K562 (cell line): ENCODE data around the gene USP4. TPM values are rescaled to one million over a fixed set of nuclear protein-coding genes. Genes with fewer than 3 reads are reported as not detected.

Experiments used
- ATAC-seq: fragments of 200-7000 bp; cut with Tn5 transposase; 3 replicates; pipeline ENCODE4 v1.9.1; 2020; ENCODE audit warnings: moderate library complexity
- BruUV-seq: library from RNA; stranded (reverse); fragments of 400-500 nt; replicated peaks from 2 replicates; lab custom pipeline; 2021; lab: Mats Ljungman, UMichigan
- CTCF ChIA-PET: fragments of 300-600 bp; formaldehyde crosslinking; extraction: SDS; loops from one replicate; lab custom pipeline; 2021; ENCODE audit warnings: low intra/inter-chr PET ratio; lab: Yijun Ruan, JAX
- POLR2A ChIA-PET: fragments of 300-600, 350-650 bp; sonication (Branson Sonifier 250); formaldehyde crosslinking; extraction: SDS; loops from one replicate; lab custom pipeline; 2021; ENCODE audit warnings: antibody characterized with exemption, inconsistent platforms; lab: Yijun Ruan, JAX
- DNase-seq, 4 experiments: peaks; one replicate each; pipeline versions ENCODE4 v3.0.0 to v3.0.0-alpha.2; 2011 to 2018; ENCODE audit warnings: low spot score in 3 of 4, mixed read lengths in 3 of 4; ENCODE audit errors: extremely low read depth in 1 of 4
- FAIRE-seq: peaks from 2 replicates; lab custom pipeline; 2011; peaks lifted over from hg19 to GRCh38; lab: Jason Lieb, UNC
- H2AFZ ChIP-seq: 2 replicates; pipeline ENCODE4 v1.6.0; 2011; ENCODE audit warnings: low read depth, low read length, control low read depth, inconsistent platforms
- H3K27ac ChIP-seq: fragments of 200-600 bp; 3 replicates; pipeline ENCODE4 v1.8.0; 2011; ENCODE audit warnings: low read depth, mild to moderate bottlenecking, control low read depth, inconsistent platforms, low read length, moderate library complexity, mixed read lengths; ENCODE audit errors: extremely low read depth
- H3K27me3 ChIP-seq, 2 experiments: fragments of 300-600 bp in 1 of 2; 2 replicates in 1 of 2; 3 replicates in 1 of 2; pipeline versions ENCODE4 v1.6.0 to v1.8.0; 2011; ENCODE audit warnings: inconsistent platforms in 2 of 2, low read length in 2 of 2, mild to moderate bottlenecking in 1 of 2, mixed read lengths in 1 of 2, moderate library complexity in 1 of 2; ENCODE audit not compliant: control insufficient read depth in 2 of 2, insufficient read depth in 2 of 2
- H3K36me3 ChIP-seq: fragments of 300-600 bp; 3 replicates; pipeline ENCODE4 v1.8.0; 2011; ENCODE audit warnings: mild to moderate bottlenecking, low read length, inconsistent platforms; ENCODE audit not compliant: control insufficient read depth, insufficient read depth
- H3K4me1 ChIP-seq, 2 experiments: fragments of 200-600 bp in 1 of 2; replicated peaks in 1 of 2; 2 replicates in 1 of 2; 3 replicates in 1 of 2; pipeline versions ENCODE4 v1.5.1 to v1.8.0; 2011; ENCODE audit warnings: inconsistent platforms in 2 of 2, low read length in 2 of 2, mild to moderate bottlenecking in 1 of 2, mixed read lengths in 1 of 2, moderate library complexity in 1 of 2; ENCODE audit not compliant: control insufficient read depth in 2 of 2, insufficient read depth in 2 of 2
- H3K4me2 ChIP-seq: 2 replicates; pipeline ENCODE4 v1.6.1; 2011; ENCODE audit warnings: low read length, control low read depth, inconsistent platforms, mixed read lengths; ENCODE audit not compliant: insufficient read depth
- H3K4me3 ChIP-seq: fragments of 200-600 bp; sonication (generic), shearing (Covaris generic); 2 replicates; pipeline ENCODE4 v1.5.1; 2016; ENCODE audit warnings: control low read depth, inconsistent platforms
- H3K79me2 ChIP-seq: fragments of 200-600 bp; 3 replicates; pipeline ENCODE4 v1.8.0; 2011; ENCODE audit warnings: low read length, inconsistent platforms; ENCODE audit not compliant: control insufficient read depth, insufficient read depth
- H3K9ac ChIP-seq, 2 experiments: 2 replicates each; pipeline versions ENCODE4 v1.6.0 to v1.6.1; 2011; ENCODE audit warnings: low read depth in 2 of 2, low read length in 2 of 2, control low read depth in 1 of 2, inconsistent platforms in 1 of 2, mild to moderate bottlenecking in 1 of 2, mixed read lengths in 1 of 2; ENCODE audit not compliant: insufficient read depth in 1 of 2
- H3K9me1 ChIP-seq: one replicate; pipeline ENCODE4 v1.6.0; 2011; ENCODE audit warnings: inconsistent platforms, mild to moderate bottlenecking, low read length, moderate library complexity; ENCODE audit not compliant: control insufficient read depth, insufficient read depth
- H3K9me3 ChIP-seq: replicated peaks from 2 replicates; pipeline ENCODE4 v1.5.1; 2011; ENCODE audit warnings: low read depth, low read length, inconsistent platforms; ENCODE audit not compliant: control insufficient read depth, insufficient read depth
- H4K20me1 ChIP-seq: replicated peaks from 2 replicates; pipeline ENCODE4 v1.6.1; 2011; ENCODE audit warnings: low read length, inconsistent platforms, mixed read lengths; ENCODE audit not compliant: control insufficient read depth, insufficient read depth
- ARID2 ChIP-seq: fragments of 450-650 bp; IDR thresholded peaks from 2 replicates; pipeline ENCODE4 v1.6.1; 2017; ENCODE audit warnings: antibody characterized with exemption, mild to moderate bottlenecking
- BCL6 ChIP-seq: fragments of 250-450 bp; sonication (Bioruptor Pico); IDR thresholded peaks from 2 replicates; pipeline ENCODE4 v1.4.0; 2020
- ETV5 ChIP-seq: sonication (generic); formaldehyde crosslinking; IDR thresholded peaks from 2 replicates; pipeline ENCODE4 v1.4.0; 2020; ENCODE audit warnings: low read depth, mild to moderate bottlenecking, missing genetic modification reagents
- MAFF ChIP-seq: IDR thresholded peaks from 2 replicates; pipeline ENCODE4 v1.6.1; 2012; ENCODE audit warnings: low read length, improper control_type of control experiment
- MEIS2 ChIP-seq: fragments of 450-650 bp; IDR thresholded peaks from 2 replicates; pipeline ENCODE4 v1.6.1; 2014; ENCODE audit warnings: mild to moderate bottlenecking; ENCODE audit not compliant: partially characterized antibody
- NELFE ChIP-seq: IDR thresholded peaks from 2 replicates; pipeline ENCODE4 v1.6.1; 2011; ENCODE audit warnings: mild to moderate bottlenecking; ENCODE audit not compliant: insufficient read depth, insufficient read length
- SMARCC2 ChIP-seq: fragments of 450-650 bp; IDR thresholded peaks from 2 replicates; pipeline ENCODE4 v1.6.1; 2017; ENCODE audit warnings: antibody characterized with exemption, moderate library complexity, mild to moderate bottlenecking, low read depth
- SNIP1 ChIP-seq: fragments of 450-650 bp; IDR thresholded peaks from 2 replicates; pipeline ENCODE4 v1.7.1; 2017; ENCODE audit warnings: low read depth, mild to moderate bottlenecking
- ZNF184 ChIP-seq: sonication (generic); formaldehyde crosslinking; IDR thresholded peaks from 2 replicates; pipeline ENCODE4 v1.5.0; 2020; ENCODE audit warnings: missing genetic modification reagents
- WGBS: fragments of 100-300 bp; shearing (Covaris generic); methylation state at CpG from one replicate; pipeline ENCODE4 v1.1.6; 2016; ENCODE audit warnings: low coverage, mixed read lengths; ENCODE audit not compliant: insufficient coverage; ENCODE audit errors: missing lambda C conversion rate; 5-methylcytosine and 5-hydroxymethylcytosine counted together
- in situ Hi-C: fragments of 300-500 bp; cut with MboI; formaldehyde crosslinking; loops from 4 replicates; pipeline ENCODE4 v1.15.0; 2018; ENCODE audit warnings: inconsistent platforms, mixed read lengths
- intact Hi-C: fragments of 100-400 bp; cut with micrococcal nuclease; formaldehyde crosslinking; loops from 2 replicates; pipeline ENCODE4 v1.14.2; 2022
- polyA plus RNA-seq, 8 experiments: library from polyadenylated mRNA; depleted of rRNA in 4 of 8; stranded (reverse) in 5 of 8; unstranded in 3 of 8; fragments of >200 nt; fragmentation: Nextera tagmentation in 2 of 8; fragmentation: Illumina TruSeq in 1 of 8; extraction: Ambion mirVana in 2 of 8; extraction: Trizol in 1 of 8; gene quantifications; 2 replicates each; pipeline versions ENCODE4 v1.2.1 to v1.2.3, GENCODE V29; 2011 to 2014; ENCODE audit warnings: inconsistent platforms in 1 of 8, missing spikeins in 1 of 8
- total RNA-seq, 7 experiments: library from RNA; depleted of rRNA in 6 of 7; stranded (reverse); fragments of >200 nt in 6 of 7; fragmentation: Illumina TruSeq in 2 of 7; extraction: Trizol in 2 of 7; gene quantifications; 2 replicates each; pipeline versions ENCODE4 v1.2.1 to v1.2.3, GENCODE V29; 2011 to 2021; ENCODE audit warnings: low replicate concordance in 1 of 7
- TF ChIP-seq, protein P1 (sequence below): sonication (generic); formaldehyde crosslinking; IDR thresholded peaks from 2 replicates; pipeline ENCODE4 v1.8.0; 2022; ENCODE audit warnings: missing genetic modification reagents, mild to moderate bottlenecking, moderate library complexity, borderline replicate concordance
- TF ChIP-seq, protein P2 (sequence below): fragments of 250-450 bp; sonication (Bioruptor Pico); IDR thresholded peaks from 2 replicates; pipeline ENCODE4 v1.4.0; 2020
- TF ChIP-seq, protein P3 (sequence below), 2 experiments: IDR thresholded peaks in 1 of 2; conservative IDR thresholded peaks in 1 of 2; 2 replicates each; pipeline ENCODE4 v1.6.1; 2016; ENCODE audit warnings: low read depth in 2 of 2, mild to moderate bottlenecking in 1 of 2, missing compliant biosample characterization in 1 of 2, missing genetic modification characterization in 1 of 2, moderate library complexity in 1 of 2

USP4 gene
- total and polyA plus RNA-seq, 9 of the 15 experiments (the other 6 are each of a cell fraction or from before 2014, with no cell fraction given): 11.8 to 40.4 (median 22.9) TPM

DNA sequence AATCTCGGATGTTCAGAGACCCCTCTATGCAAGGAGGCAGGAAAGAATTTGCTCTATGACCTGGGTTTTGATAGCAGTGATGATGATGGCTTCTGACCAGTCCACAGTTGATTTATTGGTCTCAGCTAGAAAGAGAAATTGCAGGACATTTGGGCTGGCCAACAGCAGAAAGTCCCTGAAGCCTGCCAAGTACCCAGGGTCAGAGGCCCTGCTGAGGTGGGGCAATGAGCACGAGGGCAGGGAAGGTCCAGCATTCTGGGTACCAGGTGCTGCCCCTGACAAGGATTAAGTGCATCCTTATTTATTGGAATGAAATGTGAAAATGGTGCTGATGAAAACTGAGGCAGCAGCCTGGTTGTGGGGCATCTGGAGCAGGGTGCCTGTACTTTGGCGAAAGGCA is 82.7 kb downstream of the USP4 start:
- CTCF ChIA-PET: no interaction called here
- no TSS peak for BruUV-seq
- WGBS: 37% methylated on average over 3 of the region's 3 CpGs
- FAIRE-seq (no peak), ATAC-seq (no peak), DNase-seq (no peak)
- Histone ChIP-seq H2AFZ (no peak overlapping the region), H3K27me3 (no peaks in the 10 kb centered on the region), H3K36me3 (no peaks in the 10 kb centered on the region), H3K79me2 (no peaks in the 10 kb centered on the region), H3K9ac (no peak overlapping the region; a peak in 1 of 4 replicates), H3K27ac (no peak overlapping the region), H3K4me3 (no peak overlapping the region), H3K9me1 (no peaks in the 10 kb centered on the region), H3K4me1 (no peaks in the 10 kb centered on the region; a peak in 1 of 5 replicates), H3K4me2 (no peak overlapping the region), H4K20me1 (no peaks in the 10 kb centered on the region), H3K9me3 (no peaks in the 10 kb centered on the region)
- intact Hi-C loops: no loop called here
- in situ Hi-C loops: no loop called here
- POLR2A ChIA-PET: no interaction called here
- TF ChIP-seq ARID2 (no peak), MAFF (no peak), SNIP1 (no peak), BCL6 (CRISPR knock-in tag) (no peak), NELFE (no peak), ZNF184 (CRISPR knock-in tag) (no peak), MEIS2 (peak; percentile 9), SMARCC2 (no peak), ETV5 (CRISPR knock-in tag) (no peak)
- TF ChIP-seq, protein P1, sequence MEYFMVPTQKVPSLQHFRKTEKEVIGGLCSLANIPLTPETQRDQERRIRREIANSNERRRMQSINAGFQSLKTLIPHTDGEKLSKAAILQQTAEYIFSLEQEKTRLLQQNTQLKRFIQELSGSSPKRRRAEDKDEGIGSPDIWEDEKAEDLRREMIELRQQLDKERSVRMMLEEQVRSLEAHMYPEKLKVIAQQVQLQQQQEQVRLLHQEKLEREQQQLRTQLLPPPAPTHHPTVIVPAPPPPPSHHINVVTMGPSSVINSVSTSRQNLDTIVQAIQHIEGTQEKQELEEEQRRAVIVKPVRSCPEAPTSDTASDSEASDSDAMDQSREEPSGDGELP (CRISPR knock-in tag): no peak
- TF ChIP-seq, protein P2, sequence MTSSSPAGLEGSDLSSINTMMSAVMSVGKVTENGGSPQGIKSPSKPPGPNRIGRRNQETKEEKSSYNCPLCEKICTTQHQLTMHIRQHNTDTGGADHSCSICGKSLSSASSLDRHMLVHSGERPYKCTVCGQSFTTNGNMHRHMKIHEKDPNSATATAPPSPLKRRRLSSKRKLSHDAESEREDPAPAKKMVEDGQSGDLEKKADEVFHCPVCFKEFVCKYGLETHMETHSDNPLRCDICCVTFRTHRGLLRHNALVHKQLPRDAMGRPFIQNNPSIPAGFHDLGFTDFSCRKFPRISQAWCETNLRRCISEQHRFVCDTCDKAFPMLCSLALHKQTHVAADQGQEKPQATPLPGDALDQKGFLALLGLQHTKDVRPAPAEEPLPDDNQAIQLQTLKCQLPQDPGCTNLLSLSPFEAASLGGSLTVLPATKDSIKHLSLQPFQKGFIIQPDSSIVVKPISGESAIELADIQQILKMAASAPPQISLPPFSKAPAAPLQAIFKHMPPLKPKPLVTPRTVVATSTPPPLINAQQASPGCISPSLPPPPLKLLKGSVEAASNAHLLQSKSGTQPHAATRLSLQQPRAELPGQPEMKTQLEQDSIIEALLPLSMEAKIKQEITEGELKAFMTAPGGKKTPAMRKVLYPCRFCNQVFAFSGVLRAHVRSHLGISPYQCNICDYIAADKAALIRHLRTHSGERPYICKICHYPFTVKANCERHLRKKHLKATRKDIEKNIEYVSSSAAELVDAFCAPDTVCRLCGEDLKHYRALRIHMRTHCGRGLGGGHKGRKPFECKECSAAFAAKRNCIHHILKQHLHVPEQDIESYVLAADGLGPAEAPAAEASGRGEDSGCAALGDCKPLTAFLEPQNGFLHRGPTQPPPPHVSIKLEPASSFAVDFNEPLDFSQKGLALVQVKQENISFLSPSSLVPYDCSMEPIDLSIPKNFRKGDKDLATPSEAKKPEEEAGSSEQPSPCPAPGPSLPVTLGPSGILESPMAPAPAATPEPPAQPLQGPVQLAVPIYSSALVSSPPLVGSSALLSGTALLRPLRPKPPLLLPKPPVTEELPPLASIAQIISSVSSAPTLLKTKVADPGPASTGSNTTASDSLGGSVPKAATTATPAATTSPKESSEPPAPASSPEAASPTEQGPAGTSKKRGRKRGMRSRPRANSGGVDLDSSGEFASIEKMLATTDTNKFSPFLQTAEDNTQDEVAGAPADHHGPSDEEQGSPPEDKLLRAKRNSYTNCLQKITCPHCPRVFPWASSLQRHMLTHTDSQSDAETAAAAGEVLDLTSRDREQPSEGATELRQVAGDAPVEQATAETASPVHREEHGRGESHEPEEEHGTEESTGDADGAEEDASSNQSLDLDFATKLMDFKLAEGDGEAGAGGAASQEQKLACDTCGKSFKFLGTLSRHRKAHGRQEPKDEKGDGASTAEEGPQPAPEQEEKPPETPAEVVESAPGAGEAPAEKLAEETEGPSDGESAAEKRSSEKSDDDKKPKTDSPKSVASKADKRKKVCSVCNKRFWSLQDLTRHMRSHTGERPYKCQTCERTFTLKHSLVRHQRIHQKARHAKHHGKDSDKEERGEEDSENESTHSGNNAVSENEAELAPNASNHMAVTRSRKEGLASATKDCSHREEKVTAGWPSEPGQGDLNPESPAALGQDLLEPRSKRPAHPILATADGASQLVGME (CRISPR knock-in tag): no peak
- TF ChIP-seq, protein P3, sequence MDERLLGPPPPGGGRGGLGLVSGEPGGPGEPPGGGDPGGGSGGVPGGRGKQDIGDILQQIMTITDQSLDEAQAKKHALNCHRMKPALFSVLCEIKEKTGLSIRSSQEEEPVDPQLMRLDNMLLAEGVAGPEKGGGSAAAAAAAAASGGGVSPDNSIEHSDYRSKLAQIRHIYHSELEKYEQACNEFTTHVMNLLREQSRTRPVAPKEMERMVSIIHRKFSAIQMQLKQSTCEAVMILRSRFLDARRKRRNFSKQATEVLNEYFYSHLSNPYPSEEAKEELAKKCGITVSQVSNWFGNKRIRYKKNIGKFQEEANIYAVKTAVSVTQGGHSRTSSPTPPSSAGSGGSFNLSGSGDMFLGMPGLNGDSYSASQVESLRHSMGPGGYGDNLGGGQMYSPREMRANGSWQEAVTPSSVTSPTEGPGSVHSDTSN (CRISPR knock-in tag; IDR thresholded peaks at IDR 0.05; ENCODE audit: low read depth): no peak
- TF ChIP-seq, protein P3 (tag; conservative IDR thresholded peaks at IDR 0.05; ENCODE audit: low read depth): peak; percentile 35; the same call in 1 of the 2 replicates
